ENCODE data around the gene API5. TPM values are rescaled to one million over a fixed set of nuclear protein-coding genes. Genes with fewer than 3 reads are reported as not detected.

The API5 gene
- total RNA-seq, 4 donors from 2014 or later, result 54.9 to 71.8 (median 66.5) TPM

DNA sequence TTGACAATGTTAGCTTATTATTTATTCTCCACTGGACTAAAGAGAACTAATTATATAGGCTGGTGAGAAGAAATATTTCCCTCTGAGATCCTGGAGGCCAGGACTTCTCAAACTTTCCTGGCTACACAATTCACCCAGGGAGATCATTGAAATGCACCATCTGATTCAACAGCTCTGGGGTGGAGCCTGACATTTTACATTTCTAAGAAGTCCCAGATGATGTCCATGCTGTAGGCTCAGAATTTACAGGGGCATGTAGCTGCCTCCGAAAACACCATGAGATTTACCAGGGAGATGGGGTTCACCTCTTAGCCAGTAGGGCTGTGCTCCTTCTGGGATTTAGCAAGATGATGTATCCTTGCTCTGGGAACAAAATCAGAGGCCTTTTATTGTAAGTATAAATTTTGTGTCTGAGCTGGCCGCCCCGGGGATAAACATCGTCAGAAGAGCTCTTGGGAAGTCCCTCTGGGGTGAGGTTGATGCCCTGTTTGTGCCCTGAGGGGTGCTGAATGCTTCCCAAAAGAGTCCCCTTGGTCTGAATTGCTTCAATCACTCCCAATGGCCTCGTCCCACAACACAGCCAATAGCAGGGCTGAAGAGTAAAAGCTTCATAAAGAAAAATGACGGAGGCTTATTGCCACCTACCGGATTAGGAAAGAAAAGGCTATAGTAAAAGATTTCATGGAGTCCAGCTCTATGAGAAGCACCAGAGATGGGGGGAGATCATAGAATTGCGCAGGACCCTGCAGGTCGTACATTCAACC lies 33.4 kb upstream of the API5 start:
- Histone ChIP-seq H3K4me1 (no peaks in the 10 kb centered on the region), H3K27ac (no peak overlapping the region), H3K27me3 (no peaks in the 10 kb centered on the region), H3K9me3 (no peaks in the 10 kb centered on the region), H3K36me3 (no peaks in the 10 kb centered on the region), H3K4me3 (no peak overlapping the region)
- DNase-seq, result no peak
- TF ChIP-seq POLR2A (IDR thresholded peaks at IDR 0.05), result no peak
- TF ChIP-seq, protein P1, sequence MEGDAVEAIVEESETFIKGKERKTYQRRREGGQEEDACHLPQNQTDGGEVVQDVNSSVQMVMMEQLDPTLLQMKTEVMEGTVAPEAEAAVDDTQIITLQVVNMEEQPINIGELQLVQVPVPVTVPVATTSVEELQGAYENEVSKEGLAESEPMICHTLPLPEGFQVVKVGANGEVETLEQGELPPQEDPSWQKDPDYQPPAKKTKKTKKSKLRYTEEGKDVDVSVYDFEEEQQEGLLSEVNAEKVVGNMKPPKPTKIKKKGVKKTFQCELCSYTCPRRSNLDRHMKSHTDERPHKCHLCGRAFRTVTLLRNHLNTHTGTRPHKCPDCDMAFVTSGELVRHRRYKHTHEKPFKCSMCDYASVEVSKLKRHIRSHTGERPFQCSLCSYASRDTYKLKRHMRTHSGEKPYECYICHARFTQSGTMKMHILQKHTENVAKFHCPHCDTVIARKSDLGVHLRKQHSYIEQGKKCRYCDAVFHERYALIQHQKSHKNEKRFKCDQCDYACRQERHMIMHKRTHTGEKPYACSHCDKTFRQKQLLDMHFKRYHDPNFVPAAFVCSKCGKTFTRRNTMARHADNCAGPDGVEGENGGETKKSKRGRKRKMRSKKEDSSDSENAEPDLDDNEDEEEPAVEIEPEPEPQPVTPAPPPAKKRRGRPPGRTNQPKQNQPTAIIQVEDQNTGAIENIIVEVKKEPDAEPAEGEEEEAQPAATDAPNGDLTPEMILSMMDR (IDR thresholded peaks at IDR 0.05), result peak in 2 of 6 experiments; percentile 6 to 20

DNA sequence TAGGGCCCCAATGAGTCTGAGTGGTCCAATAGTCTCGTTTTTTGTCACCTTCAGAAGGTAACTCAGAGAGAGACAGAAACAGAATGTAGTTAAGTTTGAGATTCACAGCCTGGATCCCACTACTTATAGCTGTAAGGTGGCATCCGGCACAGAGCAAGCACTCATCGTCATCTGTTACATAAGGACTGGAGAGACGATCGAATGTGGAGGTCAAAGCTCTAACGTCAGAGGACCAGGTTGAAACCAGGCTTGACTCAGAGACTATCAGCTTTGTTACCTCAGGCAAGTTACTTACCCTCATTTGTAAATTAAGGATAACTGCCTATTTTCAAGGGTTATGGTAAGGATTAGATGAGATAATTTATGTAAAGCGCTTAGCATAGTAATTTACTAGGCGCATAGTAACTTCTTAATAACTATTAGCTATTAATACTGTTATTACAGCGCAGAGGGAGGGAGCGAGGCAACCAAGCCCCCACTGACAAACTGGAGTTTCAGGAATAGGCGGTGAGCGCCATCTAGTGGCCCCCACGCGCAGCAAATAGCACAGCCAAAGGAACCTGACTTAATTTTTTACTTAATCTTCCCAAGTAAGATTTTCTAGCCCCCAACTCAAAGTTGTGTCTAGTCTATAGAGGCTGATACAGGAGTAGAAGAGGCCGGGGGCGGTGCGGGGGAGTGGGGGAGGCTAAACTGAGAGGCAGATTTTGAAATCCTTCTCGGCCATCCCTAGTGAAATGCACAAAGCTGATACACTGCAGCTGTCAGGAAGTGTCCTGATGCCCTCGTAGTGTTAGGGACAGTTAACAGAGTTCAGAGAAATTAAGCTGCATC lies 29.0 kb upstream of the API5 start:
- no peak overlapping the region for H3K4me3 ChIP-seq
- no peaks in the 10 kb centered on the region for H3K27me3 ChIP-seq
- no peaks in the 10 kb centered on the region for H3K36me3 ChIP-seq
- H3K9me3 ChIP-seq, result no peaks in the 10 kb centered on the region
- no peak for TF ChIP-seq POLR2A (IDR thresholded peaks at IDR 0.05)
- TF ChIP-seq, protein P1 (IDR thresholded peaks at IDR 0.05), result peak in 5 of 6 experiments; percentile 30 to 84 (median 52)
- no peak overlapping the region for H3K27ac ChIP-seq
- peak in 2 of 3 donors; percentile 53 to 58 for DNase-seq
- H3K4me1 ChIP-seq, result no peaks in the 10 kb centered on the region

GRCh38 chr11:43285826-43286225 lies 26.0 kb upstream of the API5 start:
- Histone ChIP-seq H3K27ac (no peak overlapping the region), H3K4me3 (no peak overlapping the region), H3K9me3 (no peaks in the 10 kb centered on the region), H3K4me1 (no peaks in the 10 kb centered on the region), H3K36me3 (no peaks in the 10 kb centered on the region), H3K27me3 (no peaks in the 10 kb centered on the region)
- TF ChIP-seq, protein P1 (IDR thresholded peaks at IDR 0.05), result no peak
- no peak for TF ChIP-seq POLR2A (IDR thresholded peaks at IDR 0.05)
- DNase-seq, result no peak

DNA sequence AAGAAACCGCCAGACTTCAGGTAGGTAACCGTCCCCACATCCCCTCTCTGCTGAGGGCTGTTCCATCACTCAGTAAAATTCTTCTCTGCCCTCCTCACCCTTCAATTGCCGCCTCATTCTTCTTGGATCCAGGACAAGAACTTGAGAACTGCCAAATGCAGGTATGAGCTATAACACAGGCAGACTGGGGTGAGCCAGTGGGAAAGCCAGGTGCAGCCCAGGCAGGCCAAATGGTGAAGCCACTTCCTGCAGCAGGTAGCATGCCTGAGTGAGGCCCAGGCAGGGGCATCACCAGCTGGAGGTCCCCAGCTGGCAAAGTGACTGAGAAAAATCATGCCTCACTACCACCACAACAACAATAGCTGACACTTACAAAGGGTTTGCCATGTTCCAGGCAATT lies 22.4 kb upstream of the API5 start:
- Histone ChIP-seq H3K9me3 (no peaks in the 10 kb centered on the region), H3K4me3 (no peak overlapping the region), H3K36me3 (no peaks in the 10 kb centered on the region), H3K27me3 (no peaks in the 10 kb centered on the region), H3K27ac (no peak overlapping the region), H3K4me1 (no peaks in the 10 kb centered on the region)
- no peak for DNase-seq
- no peak for TF ChIP-seq POLR2A (IDR thresholded peaks at IDR 0.05)

- H3K9me3 ChIP-seq, result no peaks in the 10 kb centered on the region
- no peak overlapping the region for H3K4me3 ChIP-seq
- H3K27ac ChIP-seq, result no peak overlapping the region
- H3K36me3 ChIP-seq, result no peaks in the 10 kb centered on the region
- no peak for DNase-seq
- no peaks in the 10 kb centered on the region for H3K27me3 ChIP-seq
- TF ChIP-seq, protein P1 (IDR thresholded peaks at IDR 0.05), result no peak
- TF ChIP-seq POLR2A (IDR thresholded peaks at IDR 0.05), result no peak
- H3K4me1 ChIP-seq, result no peaks in the 10 kb centered on the region
Observed at GRCh38 chr11:43298397-43298796, 13.4 kb upstream of the API5 start.

GRCh38 chr11:43315966-43316365 lies 4.2 kb downstream of the API5 start:
- peaks cover 0 to 25% (median 0%) of the 10 kb centered on the region in 3 donors for H3K36me3 ChIP-seq
- no peak for DNase-seq
- H3K27ac ChIP-seq, result no peak overlapping the region
- H3K4me3 ChIP-seq, result no peak overlapping the region
- TF ChIP-seq, protein P1 (IDR thresholded peaks at IDR 0.05), result no peak
- no peak for TF ChIP-seq POLR2A (IDR thresholded peaks at IDR 0.05)
- no peaks in the 10 kb centered on the region for H3K9me3 ChIP-seq
- H3K27me3 ChIP-seq, result no peaks in the 10 kb centered on the region
- H3K4me1 ChIP-seq, result peaks cover 0 to 21% (median 9%) of the 10 kb centered on the region in 4 donors

All from Peyer's patch (tissue), 4 donors.